Fibroblast of lung (primary cell): ENCODE measurements around the gene ASB6. TPM values are rescaled to one million over a fixed set of nuclear protein-coding genes. Genes with fewer than 3 reads are reported as not detected.
"Not testable (repeated sequence)": the region's sequence is repeated elsewhere in the genome, so short reads cannot be mapped to it uniquely, and the experiment has no call there.

Experiments
- DNase-seq, 2 donors: peaks; one replicate each; pipeline versions ENCODE4 v3.0.0 to v3.0.0-alpha.2; 2010; ENCODE audit warnings: low read depth in 2 of 2
- H2AFZ ChIP-seq: 2 replicates; pipeline ENCODE4 v1.5.1; 2012; ENCODE audit warnings: low read length, control low read depth, inconsistent platforms
- H3K27ac ChIP-seq: 2 replicates; pipeline ENCODE4 v1.5.1; 2011; ENCODE audit warnings: low read length, control low read depth; ENCODE audit not compliant: insufficient read depth
- H3K27me3 ChIP-seq: 2 replicates; pipeline ENCODE4 v1.5.1; 2011; ENCODE audit warnings: mild to moderate bottlenecking, low read length; ENCODE audit not compliant: control insufficient read depth, insufficient read depth
- H3K36me3 ChIP-seq: 2 replicates; pipeline ENCODE4 v1.5.1; 2011; ENCODE audit warnings: low read length; ENCODE audit not compliant: control insufficient read depth, insufficient read depth
- H3K4me1 ChIP-seq: 2 replicates; pipeline ENCODE4 v1.5.1; 2011; ENCODE audit warnings: low read length; ENCODE audit not compliant: control insufficient read depth, insufficient read depth; ENCODE audit errors: extremely low read depth
- H3K4me2 ChIP-seq: 2 replicates; pipeline ENCODE4 v1.5.1; 2011; ENCODE audit warnings: low read length, control low read depth; ENCODE audit not compliant: insufficient read depth; ENCODE audit errors: extremely low read depth
- H3K4me3 ChIP-seq, 4 experiments: fragments of 200-600 bp in 1 of 4; sonication (generic) in 1 of 4; replicated peaks in 1 of 4; 2 replicates each; pipeline ENCODE4 v1.5.1; 2011 to 2016; ENCODE audit warnings: low read length in 4 of 4, low read depth in 3 of 4, mild to moderate bottlenecking in 3 of 4, control low read depth in 2 of 4, inconsistent platforms in 1 of 4, mixed read lengths in 1 of 4; ENCODE audit not compliant: insufficient read depth in 1 of 4; ENCODE audit errors: control extremely low read depth in 1 of 4
- H3K79me2 ChIP-seq: 2 replicates; pipeline ENCODE4 v1.5.1; 2012; ENCODE audit warnings: mild to moderate bottlenecking, low read length, inconsistent platforms; ENCODE audit not compliant: control insufficient read depth, insufficient read depth
- H3K9ac ChIP-seq: 2 replicates; pipeline ENCODE4 v1.5.1; 2011; ENCODE audit warnings: mild to moderate bottlenecking, low read length, control low read depth; ENCODE audit not compliant: insufficient read depth
- H3K9me3 ChIP-seq: 2 replicates; pipeline ENCODE4 v1.5.1; 2012; ENCODE audit warnings: low read depth, low read length; ENCODE audit not compliant: control insufficient read depth, insufficient read depth
- H4K20me1 ChIP-seq: 2 replicates; pipeline ENCODE4 v1.5.1; 2011; ENCODE audit warnings: low read length; ENCODE audit not compliant: control insufficient read depth, insufficient read depth; ENCODE audit errors: extremely low read depth
- EZH2 ChIP-seq: IDR thresholded peaks from 2 replicates; pipeline ENCODE4 v1.5.1; 2012; ENCODE audit warnings: low read length, control low read depth, mild to moderate bottlenecking; ENCODE audit errors: missing control alignments
- polyA plus RNA-seq, 2 donors: library from polyadenylated mRNA; depleted of rRNA in 1 of 2; stranded (reverse) in 1 of 2; unstranded in 1 of 2; fragments of >200 nt; gene quantifications; 2 replicates each; pipeline ENCODE4 v1.2.1, GENCODE V29; 2011 to 2012; ENCODE audit warnings: missing spikeins in 1 of 2
- total RNA-seq: library from RNA; depleted of rRNA; stranded (reverse); fragments of >200 nt; gene quantifications from 2 replicates; pipeline ENCODE4 v1.2.1, GENCODE V29; 2014
- TF ChIP-seq, protein P1 (sequence below), 2 donors: IDR thresholded peaks in 1 of 2; conservative IDR thresholded peaks in 1 of 2; 1 replicate in 1 of 2; 2 replicates in 1 of 2; pipeline ENCODE4 v1.5.1; 2011 to 2012; ENCODE audit warnings: low read length in 2 of 2, control low read depth in 1 of 2, inconsistent platforms in 1 of 2, low read depth in 1 of 2, mild to moderate bottlenecking in 1 of 2

Gene ASB6
- total and polyA plus RNA-seq, 2 donors (not counting 1 experiment from before 2014, with no cell fraction given), result 14.4 to 15.4 TPM

DNA sequence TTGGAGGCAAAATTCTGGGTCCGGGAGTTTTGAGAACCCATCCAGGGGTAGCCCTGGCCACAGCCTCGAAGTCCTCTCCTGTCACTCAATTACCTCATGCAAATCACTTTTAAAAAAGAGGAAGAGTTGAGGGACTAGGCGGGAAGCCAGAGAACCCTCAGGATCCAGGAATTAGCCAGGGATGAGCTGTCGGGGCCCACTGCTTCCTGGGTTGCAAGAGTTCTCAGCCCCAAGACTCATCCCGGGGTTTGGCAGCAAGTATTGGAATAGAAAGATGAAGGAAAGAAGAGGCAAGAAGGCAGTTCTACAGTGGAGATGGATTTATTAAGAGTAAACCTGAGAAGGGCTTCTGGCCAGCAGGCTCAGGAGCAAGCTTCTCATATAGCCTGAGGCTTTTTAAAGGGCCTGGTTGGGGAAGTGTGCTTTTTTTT lies 46.6 kb downstream of the ASB6 start:
- Histone ChIP-seq H3K27me3 (no peaks in the 10 kb centered on the region), H3K9ac (no peak overlapping the region), H3K4me2 (peak overlapping the region; percentile 32), H3K27ac (no peak overlapping the region), H3K36me3 (no peaks in the 10 kb centered on the region), H3K4me1 (peaks cover 16% of the 10 kb centered on the region), H3K79me2 (no peaks in the 10 kb centered on the region), H3K9me3 (no peaks in the 10 kb centered on the region), H3K4me3 (no peak overlapping the region), H2AFZ (no peak overlapping the region), H4K20me1 (no peaks in the 10 kb centered on the region)
- DNase-seq, result peak in 1 of 2 donors; percentile 61
- no peak for TF ChIP-seq EZH2
- TF ChIP-seq, protein P1, sequence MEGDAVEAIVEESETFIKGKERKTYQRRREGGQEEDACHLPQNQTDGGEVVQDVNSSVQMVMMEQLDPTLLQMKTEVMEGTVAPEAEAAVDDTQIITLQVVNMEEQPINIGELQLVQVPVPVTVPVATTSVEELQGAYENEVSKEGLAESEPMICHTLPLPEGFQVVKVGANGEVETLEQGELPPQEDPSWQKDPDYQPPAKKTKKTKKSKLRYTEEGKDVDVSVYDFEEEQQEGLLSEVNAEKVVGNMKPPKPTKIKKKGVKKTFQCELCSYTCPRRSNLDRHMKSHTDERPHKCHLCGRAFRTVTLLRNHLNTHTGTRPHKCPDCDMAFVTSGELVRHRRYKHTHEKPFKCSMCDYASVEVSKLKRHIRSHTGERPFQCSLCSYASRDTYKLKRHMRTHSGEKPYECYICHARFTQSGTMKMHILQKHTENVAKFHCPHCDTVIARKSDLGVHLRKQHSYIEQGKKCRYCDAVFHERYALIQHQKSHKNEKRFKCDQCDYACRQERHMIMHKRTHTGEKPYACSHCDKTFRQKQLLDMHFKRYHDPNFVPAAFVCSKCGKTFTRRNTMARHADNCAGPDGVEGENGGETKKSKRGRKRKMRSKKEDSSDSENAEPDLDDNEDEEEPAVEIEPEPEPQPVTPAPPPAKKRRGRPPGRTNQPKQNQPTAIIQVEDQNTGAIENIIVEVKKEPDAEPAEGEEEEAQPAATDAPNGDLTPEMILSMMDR (conservative IDR thresholded peaks at IDR 0.05 in 1 of 2, IDR thresholded peaks at IDR 0.05 in 1 of 2; ENCODE audit: low read depth in 1 of 2, low read length in 2 of 2), result no peak

DNA sequence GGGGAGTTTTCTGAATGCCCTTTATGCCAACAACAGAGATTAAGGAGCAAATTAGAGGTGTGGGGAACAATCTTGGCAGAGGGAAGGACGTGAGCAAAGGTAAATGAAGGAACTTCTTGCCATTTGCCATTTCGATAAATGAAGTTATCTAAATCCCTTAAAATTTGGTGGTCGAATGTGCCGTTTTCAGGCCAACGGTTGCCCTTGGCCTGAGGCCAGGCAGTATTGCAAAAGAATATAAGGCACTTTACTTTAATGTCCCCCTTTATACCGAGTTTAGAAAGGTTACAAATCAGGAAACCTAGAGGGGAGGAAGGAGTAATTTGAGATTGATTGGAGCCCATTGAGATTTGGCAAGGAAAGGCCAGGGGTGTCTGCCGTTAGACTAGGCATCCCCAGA lies 47.3 kb downstream of the ASB6 start:
- Histone ChIP-seq H3K4me3 (no peak overlapping the region), H3K4me1 (peaks cover 16% of the 10 kb centered on the region), H3K79me2 (no peaks in the 10 kb centered on the region), H3K4me2 (no peak overlapping the region), H3K27me3 (no peaks in the 10 kb centered on the region), H2AFZ (no peak overlapping the region), H3K9me3 (no peaks in the 10 kb centered on the region), H3K36me3 (no peaks in the 10 kb centered on the region), H3K9ac (no peak overlapping the region), H3K27ac (no peak overlapping the region), H4K20me1 (no peaks in the 10 kb centered on the region)
- no peak for TF ChIP-seq EZH2
- TF ChIP-seq, protein P1 (conservative IDR thresholded peaks at IDR 0.05 in 1 of 2, IDR thresholded peaks at IDR 0.05 in 1 of 2; ENCODE audit: low read depth in 1 of 2, low read length in 2 of 2), result no peak
- DNase-seq, result no peak

DNA sequence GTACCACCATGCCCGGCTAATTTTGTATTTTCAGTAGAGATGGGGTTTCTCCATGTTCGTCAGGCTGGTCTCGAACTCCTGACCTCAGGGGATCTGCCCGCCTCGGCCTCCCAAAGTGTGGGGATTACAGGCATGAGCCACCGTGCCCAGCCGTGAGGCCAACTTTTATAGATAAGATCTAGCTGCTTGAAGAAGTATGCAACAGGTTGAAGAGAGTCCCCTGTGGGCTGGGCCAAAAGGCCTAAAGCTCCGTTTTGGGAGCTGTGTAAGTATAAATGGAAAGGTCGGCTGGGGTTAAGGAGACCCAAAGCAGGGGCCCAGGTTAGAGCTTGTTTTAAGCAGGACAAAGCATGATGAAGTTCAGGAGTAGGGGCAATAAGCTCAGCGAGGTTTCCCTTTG lies 49.2 kb downstream of the ASB6 start:
- H3K4me1 ChIP-seq, H3K4me2 ChIP-seq, H3K27ac ChIP-seq, H3K36me3 ChIP-seq, H3K27me3 ChIP-seq, H3K9me3 ChIP-seq, DNase-seq, H3K4me3 ChIP-seq, H3K79me2 ChIP-seq, H2AFZ ChIP-seq, H4K20me1 ChIP-seq, H3K9ac ChIP-seq: not testable (repeated sequence)
